Fibroblast of skin of right quadriceps (primary cell): Measurements from ENCODE around the gene TNF.

Source experiments
- DNase-seq: peaks from one replicate; pipeline ENCODE4 v3.0.0-alpha.2; 2013

Gene TNF

DNA sequence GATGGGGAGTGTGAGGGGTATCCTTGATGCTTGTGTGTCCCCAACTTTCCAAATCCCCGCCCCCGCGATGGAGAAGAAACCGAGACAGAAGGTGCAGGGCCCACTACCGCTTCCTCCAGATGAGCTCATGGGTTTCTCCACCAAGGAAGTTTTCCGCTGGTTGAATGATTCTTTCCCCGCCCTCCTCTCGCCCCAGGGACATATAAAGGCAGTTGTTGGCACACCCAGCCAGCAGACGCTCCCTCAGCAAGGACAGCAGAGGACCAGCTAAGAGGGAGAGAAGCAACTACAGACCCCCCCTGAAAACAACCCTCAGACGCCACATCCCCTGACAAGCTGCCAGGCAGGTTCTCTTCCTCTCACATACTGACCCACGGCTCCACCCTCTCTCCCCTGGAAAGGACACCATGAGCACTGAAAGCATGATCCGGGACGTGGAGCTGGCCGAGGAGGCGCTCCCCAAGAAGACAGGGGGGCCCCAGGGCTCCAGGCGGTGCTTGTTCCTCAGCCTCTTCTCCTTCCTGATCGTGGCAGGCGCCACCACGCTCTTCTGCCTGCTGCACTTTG is at the start of gene TNF:
Gene TNF, plus strand, starts transcription at position 231 of the 567 bp plus-strand sequence. Its CDS starts 177 bp downstream, at position 408.
- no peak for DNase-seq

DNA sequence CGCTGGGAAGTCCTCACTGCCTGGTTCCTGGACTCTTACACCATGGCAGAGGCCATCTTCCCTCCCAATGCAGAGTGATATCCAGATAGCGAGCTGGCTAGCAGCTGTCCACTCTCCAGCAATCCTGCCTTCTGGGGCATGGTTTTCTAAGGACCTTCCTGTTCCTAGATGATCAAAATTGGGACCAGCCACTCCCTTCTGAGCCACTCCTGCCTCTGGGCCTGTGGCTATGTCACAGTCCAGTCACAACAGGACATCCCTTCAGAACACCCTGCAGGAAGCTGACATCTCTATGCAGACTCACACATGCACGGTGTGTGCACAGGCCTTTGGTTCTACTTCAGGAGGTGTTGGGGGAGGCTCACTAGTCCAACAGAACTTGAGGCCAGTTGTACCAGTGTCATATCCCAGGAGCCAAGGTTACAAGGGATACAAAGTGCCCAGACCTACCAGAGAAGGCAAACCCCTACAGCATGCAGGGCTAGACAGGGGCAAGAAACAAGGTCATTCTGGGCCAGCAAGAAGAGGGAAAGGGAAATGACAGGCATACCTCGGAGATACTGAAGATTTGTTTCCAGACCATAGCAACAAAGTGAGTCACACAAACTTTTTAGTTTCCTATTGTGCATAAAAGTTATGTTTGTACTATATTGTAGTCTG is 49.3 kb upstream of the TNF start:
- DNase-seq = peak; percentile 43

DNA sequence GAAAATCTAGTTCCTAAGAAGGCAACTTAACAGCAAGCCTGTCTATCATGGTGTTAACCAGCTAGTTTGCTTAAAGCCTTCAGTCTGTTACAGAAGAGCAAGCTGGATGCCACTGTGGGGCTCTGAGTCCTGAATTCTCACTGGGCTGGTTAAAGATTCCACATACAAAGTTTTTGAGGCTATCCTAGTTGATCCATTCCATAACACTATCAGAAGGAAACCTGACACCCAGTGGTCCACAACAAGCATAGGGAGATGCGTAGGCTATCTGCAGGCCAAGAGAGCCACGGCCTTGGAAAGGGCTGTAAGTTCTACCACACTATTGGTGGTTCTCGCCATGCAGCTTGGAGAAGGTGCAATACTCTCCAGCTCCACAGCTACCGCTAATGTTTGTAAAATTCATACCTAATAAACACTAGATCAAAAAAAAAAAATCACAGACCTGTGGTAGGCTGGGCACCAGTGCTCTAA is 47.0 kb upstream of the TNF start:
- no peak for DNase-seq

DNA sequence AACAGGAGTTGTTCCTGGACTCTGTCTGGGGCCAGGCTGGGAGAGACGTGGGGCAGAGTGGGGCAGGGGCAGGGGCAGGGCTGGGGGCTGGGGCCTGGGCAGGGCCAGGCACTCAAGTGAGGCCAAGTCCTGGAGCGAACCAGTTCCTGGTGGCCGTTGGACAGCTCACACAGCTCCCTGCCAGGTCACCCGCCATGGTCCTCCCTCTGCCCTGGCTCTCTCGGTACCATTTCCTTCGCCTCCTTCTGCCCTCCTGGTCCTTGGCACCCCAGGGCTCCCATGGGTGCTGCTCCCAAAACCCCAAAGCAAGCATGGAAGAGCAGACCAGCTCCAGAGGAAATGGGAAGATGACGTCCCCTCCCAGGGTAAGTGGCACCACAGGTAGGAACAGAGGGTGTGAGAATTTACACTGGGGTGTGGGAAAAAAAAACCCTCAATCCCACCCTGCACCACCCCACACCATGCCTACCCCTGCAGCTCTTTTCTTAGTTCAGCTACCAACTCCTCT is 46.5 kb upstream of the TNF start, which contains the start of gene MCCD1:
Gene MCCD1, plus strand, starts transcription at position 142 of the 508 bp plus-strand sequence. Its CDS starts 53 bp downstream, at position 195.
- DNase-seq = no peak

DNA sequence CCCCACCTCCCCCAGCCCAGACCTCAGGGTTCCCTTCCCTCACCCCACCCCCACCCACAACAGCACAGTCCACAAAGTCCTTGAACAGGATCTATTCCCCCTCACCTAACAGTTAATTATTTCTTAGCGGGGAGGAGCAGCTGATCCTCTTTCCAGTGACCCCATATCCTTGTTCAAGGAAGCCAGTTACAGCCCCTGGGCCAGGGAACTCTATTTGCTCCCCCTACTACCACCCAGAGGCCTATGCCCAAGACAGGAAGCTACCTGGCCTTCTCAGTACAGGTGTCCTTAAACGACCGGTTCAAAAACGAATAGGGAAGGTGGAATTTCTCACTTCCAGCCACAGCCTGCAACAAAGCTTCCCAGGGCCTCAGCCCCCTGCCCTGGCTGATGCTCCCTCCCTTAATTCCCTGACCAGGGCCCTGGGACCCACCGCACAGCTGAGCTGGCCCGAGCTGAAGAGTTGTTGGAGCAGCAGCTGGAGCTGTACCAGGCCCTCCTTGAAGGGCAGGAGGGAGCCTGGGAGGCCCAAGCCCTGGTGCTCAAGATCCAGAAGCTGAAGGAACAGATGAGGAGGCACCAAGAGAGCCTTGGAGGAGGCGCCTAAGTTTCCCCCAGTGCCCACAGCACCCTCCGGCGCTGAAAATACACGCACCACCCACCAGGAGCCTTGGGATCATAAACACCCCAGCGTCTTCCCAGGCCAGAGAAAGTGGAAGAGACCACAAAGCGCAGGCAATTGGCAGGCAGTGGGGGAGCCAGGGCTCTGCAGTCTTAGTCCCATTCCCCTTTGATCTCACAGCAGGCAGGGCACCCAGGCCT is 45.8 kb upstream of the TNF start:
- no peak for DNase-seq

DNA sequence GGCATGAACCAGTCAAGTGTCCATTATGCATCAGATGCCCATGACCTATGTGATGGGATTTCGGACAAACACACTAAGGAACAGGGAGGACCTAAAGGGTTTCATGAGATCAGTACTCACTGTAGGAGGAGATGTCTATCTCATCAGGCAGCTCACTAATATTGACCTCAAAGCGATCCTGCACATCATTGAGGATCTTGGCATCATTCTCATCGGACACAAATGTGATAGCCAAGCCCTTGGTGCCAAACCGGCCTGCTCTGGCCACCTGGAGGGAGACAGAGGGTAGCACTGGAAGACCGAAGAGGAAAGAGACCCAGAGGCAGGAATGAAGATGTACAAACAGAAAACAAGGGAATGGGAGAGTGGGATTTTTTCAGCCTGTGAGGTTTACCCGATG is 44.7 kb upstream of the TNF start:
- DNase-seq = no peak

DNA sequence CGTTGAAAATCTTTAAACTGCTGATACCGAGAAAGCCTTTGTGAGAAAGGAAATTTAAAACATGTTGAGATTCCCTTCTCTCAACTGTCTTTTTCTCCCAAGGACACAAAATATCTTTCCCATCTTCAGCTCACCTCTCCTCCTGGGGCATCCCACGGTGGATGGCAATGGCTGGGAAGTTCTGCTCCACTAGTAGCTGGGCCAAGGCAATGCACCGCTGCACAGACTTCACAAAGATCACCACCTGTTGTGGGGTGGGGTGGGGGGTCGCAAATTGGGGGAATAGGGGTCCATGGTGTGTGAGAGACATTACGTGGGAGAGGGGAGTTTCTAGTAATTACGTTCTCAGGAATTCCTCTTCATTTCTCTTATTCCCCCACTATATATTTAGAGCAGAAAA is 44.2 kb upstream of the TNF start:
- no peak for DNase-seq

DNA sequence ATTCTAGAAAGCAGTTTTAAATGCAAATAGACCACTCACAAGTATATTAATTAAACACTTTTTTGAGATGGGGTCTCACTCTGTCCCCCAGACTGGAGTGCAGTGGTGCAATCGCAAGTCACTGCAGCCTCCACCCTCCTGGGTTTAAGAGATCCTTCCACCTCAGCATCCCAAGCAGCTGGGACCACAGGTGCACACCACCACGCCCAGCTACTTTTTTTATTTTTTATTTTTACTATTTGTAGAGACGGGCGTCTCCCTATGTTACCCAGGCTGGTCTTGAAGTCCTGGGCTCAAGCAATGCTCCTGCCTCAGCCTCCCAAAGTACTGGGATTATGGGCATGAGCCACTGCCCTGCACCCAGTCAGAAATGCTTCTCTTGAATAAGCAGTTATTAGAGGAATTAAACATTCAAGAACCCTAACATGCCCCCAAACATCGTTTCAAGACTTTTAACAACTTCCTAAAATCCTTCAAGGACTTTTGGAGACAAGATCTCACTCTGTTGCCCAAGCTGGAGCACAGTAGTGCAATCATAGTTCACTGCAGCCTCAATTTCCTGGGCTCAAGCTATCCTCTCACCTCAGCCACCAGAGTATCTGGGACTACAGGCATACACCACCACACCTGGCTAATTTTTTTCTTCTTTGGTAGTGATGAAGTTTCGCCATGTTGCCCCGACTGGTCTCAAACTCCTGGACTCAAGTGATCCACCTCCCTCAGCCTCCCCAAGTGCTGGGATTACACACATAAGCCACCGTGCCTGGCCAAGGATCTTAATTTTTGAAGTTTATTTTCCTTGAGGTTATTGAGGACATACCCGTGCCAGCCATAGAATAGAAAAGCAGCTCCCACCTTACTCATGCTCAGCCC is 43.4 kb upstream of the TNF start:
- DNase-seq = no peak

DNA sequence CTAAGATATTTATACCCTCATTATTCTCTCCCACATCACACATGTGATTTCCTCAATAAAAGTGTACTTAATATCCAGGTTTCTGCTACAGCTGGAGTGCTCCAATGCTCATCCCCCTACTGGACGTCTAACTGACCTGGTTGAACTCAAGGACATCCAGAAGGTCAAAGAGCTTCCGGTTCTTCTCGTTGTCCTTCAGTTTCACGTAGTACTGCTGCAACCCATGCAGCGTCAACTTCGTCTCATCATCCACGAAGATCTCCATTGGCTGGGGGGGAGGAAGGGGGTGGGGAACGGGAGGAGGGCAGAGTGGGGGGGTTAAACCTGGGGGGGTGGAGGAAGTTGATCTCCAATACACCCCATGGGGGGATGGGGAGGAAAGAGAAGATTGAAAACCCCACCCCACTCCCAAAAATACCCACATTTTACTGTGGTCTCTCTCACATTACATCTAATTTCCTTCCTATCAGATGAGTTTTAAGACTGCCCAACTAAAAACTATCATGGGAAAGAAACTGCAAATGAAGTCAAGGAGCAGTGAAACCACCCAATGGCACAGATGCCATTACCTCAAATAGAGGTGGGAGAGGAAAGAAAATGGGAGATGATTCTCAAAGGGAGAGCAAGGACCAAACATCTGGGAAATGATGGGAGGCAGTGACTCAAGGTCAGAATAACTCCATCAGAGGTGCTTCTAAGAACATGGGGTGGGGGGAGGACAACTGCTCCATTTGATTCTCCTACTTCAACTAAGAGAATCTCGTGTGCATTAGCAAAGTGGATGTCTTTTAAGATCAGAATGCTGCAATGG is 42.5 kb upstream of the TNF start:
- DNase-seq = no peak

DNA sequence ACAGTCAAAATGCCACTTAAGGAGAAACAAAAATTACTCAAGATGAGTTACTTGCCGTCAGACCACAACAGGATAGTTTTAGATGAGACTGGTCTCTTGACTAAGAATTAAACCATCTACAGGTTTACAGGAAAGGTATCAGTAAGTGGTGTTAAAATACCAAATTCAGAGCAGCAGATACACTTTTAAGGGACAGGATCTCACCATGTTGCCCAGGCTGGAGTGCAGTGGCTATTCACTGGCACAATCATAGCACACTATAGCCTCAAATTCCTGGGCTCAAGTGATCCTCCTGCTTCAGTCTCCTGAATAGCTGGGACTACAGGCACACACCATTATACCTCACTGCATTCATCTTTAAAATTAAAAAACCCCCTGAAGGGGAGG is 41.9 kb upstream of the TNF start:
- no peak for DNase-seq

DNA sequence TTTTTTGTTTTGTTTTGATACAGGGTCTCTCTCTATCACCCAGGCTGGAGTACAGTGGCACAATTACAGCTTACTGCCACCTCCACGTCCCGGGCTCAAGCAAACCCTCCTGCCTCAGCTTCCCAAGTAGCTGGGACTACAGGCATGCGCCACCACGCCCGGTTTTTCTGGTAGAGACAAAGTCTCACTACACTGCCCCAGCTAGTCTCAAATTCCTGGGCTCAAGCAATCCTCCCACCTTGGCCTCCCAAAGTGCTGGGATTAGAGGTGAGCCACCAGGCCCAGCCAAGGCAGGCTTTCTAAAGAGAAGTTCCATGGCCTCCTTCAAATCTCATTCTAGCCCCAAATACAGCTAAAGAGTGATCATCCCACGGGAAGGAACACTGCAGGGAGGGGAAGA is 41.4 kb upstream of the TNF start:
- no peak for DNase-seq

DNA sequence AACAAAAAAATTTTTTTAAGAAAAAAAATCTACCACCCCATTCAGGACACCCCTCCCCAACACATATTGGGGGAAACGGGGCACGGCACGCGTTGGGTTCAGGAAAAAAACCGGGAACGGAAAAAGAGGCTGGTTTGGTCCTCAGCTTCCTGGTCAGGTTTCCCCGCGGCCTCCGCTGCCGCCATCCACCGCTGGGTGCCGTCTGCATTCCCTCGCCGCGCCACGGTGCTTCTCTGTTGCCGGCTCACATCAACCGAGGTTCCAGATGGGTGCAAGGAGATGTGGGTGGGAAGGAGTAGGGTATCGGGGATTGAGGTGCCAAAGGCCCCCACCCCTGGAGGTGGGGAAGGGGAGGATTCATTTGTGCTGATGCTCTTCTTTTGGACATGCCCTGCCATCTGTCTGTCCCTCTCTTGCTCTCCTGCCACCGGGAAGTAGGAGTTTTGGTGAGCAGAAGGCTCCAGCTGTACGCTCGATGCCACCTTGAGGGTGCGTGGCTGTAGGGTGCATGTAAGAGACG is 40.8 kb upstream of the TNF start:
- DNase-seq = no peak

DNA sequence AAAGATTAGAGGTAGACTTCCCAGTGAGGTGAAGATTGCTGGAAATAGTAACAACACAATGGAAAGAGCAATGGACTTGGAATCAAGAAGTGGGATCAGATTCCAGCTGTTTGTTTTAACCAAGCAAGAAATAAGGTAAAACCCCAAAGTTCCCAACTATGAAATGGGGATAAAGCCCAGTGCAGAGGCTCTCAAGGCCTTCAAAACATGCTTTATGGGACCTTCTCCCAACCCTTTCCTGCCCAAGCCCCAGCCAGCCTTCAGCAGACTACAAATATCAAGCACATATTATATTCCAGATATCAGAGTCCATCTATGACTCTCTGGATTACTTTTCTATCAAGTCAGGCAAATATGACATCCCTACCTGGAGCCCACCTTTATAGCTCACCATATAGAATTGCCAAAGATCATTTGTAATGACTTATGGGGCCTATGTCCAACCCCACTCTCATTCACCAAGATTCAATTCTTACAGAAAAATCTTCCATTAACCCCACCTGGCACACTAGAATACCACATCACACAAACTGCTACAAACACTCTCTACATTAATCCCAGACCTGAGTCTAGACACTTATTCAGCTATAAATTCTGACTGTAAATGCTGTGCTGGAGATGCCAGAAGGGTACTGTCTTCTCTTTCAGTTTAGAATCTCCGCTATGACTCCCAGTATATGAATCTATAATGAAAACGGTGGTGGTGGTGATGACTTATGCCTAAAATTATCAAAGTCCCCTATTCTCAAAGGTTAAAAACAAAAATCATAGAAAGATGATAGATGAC is 39.6 kb upstream of the TNF start:
- no peak for DNase-seq

DNA sequence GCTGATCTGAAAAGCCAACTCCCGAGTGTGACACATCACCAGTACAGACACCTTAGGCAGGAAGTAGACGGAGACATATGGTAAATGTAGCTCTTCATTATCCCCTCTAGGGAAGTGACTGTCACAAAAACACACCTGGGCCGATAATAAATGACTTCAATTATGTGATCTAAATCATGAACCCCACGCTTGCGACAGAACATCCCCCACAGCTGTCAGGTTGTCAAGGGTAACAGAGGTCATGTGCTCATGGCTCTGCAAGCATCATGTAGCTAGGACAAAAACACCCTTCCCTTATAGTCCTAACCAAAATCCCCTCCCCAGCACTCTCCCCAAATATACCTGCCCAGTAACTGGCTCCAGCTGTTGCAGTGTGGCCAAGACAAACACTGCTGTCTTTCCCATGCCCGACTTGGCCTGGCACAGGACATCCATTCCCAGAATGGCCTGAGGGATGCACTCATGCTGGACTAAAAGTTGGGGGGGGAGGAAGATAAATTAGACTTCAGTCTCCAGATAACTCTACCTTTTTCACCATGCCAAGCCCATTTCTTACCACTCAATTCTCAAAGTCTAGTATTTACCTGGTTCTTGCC is 36.5 kb upstream of the TNF start:
- no peak for DNase-seq

DNA sequence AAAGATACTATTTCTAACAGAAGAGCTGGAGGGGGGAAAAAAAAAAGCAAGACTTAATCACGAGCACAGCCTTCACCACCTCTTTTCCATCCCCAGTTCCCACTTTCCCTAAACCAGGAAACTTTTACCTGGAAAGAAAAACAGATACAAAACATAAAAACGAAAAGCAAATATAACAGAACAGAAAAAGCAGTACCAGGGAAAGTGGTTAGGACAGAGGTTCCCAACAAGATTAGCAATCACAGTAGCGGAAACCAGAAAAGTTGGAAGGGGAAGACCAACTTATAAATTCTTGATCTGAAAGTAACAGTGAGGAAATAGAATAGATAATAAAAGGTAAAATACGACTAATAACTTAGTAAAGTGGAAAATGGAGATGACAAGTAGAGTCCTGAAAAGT is 34.7 kb upstream of the TNF start:
- no peak for DNase-seq

DNA sequence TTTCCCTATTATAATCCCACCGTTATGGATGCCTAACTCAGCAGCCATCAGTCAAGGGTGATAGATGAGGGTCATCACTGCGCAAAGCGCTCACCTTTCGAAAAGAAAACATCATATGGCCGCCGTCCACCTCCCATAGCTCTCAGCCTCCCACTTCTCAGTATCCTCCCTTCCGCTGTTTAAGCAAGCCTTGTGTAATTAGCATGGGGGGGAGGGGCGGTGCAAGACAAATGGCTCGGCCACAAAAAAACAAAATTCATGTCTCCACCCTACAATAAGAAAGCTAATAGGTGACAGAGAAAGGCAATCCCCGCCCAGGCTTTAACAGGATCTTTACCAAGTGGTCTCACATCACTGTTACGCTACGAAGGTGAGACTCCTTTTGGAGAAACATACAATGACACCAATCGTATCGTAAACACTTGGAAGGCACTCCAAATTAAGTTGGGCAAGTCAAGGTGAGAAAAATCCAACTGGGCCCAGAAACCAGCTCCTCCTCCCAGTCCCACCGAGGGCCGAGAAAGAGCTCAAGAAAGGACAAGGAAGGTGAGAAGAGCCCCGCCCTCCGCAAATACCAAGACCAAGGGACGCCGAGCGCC is 34.2 kb upstream of the TNF start:
- DNase-seq = peak; percentile 48

DNA sequence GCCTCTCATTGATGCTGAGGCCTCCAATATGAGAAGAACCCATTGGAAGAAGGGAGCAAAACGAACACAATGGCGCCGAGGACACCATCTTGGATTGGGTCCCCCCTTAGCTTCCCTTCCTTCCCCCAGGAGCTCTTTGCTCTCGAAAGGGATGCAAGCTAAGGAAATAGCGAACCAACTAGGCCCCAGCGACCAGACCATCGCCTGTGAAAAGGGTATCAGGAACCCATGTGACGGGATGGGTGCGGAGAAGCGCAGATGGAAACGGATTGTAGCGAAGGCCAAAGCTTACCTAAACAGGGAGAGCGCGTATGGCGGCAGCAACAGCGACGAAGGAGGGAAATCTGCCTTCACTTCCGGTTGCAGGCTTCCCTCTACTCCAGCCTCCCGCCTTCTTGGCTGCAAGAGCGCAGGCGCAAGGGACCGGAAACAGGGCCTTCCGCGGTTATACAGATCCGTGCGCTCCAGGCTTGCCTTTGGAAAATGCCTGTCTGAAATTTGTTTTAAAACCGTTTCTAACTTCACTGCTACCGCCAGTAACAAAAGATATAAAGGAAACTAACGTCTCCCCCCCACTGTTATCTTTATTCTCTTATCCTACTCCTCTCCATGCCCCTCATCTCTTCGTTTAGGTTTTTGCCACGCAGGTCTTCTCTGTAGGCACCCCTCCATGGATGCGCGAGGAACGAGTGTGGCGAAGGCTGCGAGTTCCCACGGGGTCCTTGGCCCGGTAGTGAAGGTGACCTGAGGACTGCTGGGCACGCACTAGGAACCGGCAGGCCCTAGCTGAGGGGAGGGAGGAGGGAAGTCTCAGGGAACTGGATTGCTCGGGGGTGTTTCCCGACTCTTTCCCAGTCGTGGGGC is 33.5 kb upstream of the TNF start, which contains the start of gene DDX39B:
Gene DDX39B, minus strand, starts transcription at position 346 of the 864 bp plus-strand sequence. CDS start 1,471 bp downstream, outside the sequence.
- peak; percentile 97 for DNase-seq

DNA sequence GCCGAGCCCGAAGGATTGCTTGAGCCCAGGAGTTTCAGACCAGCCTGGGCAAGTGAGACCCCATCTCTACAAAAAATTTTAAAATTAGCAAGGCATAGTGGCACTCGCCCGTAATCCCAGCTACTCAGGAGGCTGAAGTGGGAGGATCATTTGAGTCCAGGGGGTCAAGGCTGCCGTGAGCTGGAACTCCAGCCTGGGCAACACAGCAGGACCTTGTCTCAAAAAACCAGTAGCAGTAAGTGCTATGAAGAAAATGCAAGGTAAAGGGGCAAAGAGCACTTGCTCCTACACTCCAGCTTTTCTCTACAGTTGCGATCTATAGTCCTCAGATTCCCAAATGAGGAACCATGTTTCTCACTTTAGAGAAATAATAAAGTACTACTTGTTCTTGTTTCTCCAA is 31.7 kb upstream of the TNF start:
- no peak for DNase-seq

DNA sequence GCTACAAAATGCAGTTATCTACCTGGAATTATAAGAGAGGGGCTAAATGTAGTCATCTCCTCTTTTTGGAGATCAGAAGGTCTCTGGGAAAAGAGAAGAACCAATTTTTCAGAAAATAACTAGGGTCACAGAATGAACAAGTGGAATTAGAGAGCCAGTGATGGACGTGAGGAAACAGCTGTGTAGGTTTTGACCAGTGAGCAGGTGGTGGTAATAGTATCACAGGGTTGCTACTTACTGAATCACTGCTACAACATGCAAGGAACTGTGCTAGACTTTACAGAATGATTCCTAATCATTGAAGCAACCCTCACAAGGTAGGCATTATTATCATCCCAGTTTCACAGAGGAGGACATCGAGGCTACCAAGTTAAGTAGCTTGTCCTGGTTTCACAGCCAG is 30.7 kb upstream of the TNF start:
- no peak for DNase-seq
